Posterior vena cava (tissue), 2 donors: ENCODE data around the gene MYT1. TPM values are rescaled to one million over a fixed set of nuclear protein-coding genes. Genes with fewer than 3 reads are reported as not detected.

ENCODE experiments used
- DNase-seq: peaks from one replicate; pipeline ENCODE4 v3.0.0-alpha.2; 2020; ENCODE audit warnings: low spot score
- intact Hi-C, 2 donors: fragments of 100-400 bp; cut with DNase I; formaldehyde crosslinking; loops; one replicate each; pipeline versions ENCODE4 v1.14.1 to v1.14.2; 2022 to 2023
- total RNA-seq, 2 donors: library from RNA; stranded (reverse); fragmentation: NEBNext Ultra II Directional; extraction: Animal tissue kit (Norgen Biotek cat#: 25700); gene quantifications; one replicate each; pipeline ENCODE4 v1.2.1, GENCODE V29; 2021
- donor health status: DM: yes; HTN: yes; CAD: no.
- donor health status: DM: yes; HTN: yes; CAD: no.

The MYT1 gene
- total RNA-seq, 2 donors from 2014 or later: not detected

GRCh38 chr20:64203037-64203777, 39.0 kb downstream of the MYT1 start:
- intact Hi-C loops: no loop called here

GRCh38 chr20:64205611-64206026, 41.4 kb downstream of the MYT1 start:
- intact Hi-C loops: no loop called here

More at GRCh38 chr20:64203037-64203777, 39.0 kb downstream of the MYT1 start:
- DNase-seq: no peak

GRCh38 chr20:64206614-64207013, 42.4 kb downstream of the MYT1 start:
- intact Hi-C loops: no loop called here
- DNase-seq: no peak

More at GRCh38 chr20:64205611-64206026, 41.4 kb downstream of the MYT1 start:
- no peak for DNase-seq

- DNase-seq: no peak
- intact Hi-C loops: no loop called here
Observed at GRCh38 chr20:64207641-64208590, 43.7 kb downstream of the MYT1 start.

- no peak for DNase-seq
- intact Hi-C loops: no loop called here
Observed at GRCh38 chr20:64209148-64209547, 44.9 kb downstream of the MYT1 start.

GRCh38 chr20:64210656-64211369, 46.6 kb downstream of the MYT1 start:
- intact Hi-C loops: no loop called here
- DNase-seq: no peak

- intact Hi-C loops: no loop called here
- no peak for DNase-seq
Observed at GRCh38 chr20:64211874-64212658, 47.8 kb downstream of the MYT1 start.

- intact Hi-C loops: no loop called here
- no peak for DNase-seq
Observed at GRCh38 chr20:64212755-64213154, 48.5 kb downstream of the MYT1 start.

- intact Hi-C loops: no loop called here
- DNase-seq: no peak
Observed at GRCh38 chr20:64214113-64214512, 49.9 kb downstream of the MYT1 start.

- intact Hi-C loops: no loop called here
Observed at GRCh38 chr20:64214952-64215351, 50.7 kb downstream of the MYT1 start.

GRCh38 chr20:64216036-64216435, 51.8 kb downstream of the MYT1 start:
- intact Hi-C loops: no loop called here
- no peak for DNase-seq

More at GRCh38 chr20:64214952-64215351, 50.7 kb downstream of the MYT1 start:
- DNase-seq: no peak

GRCh38 chr20:64216910-64217309, 52.7 kb downstream of the MYT1 start:
- intact Hi-C loops: no loop called here

GRCh38 chr20:64217539-64218221, 53.4 kb downstream of the MYT1 start:
- intact Hi-C loops: no loop called here
- DNase-seq: no peak

More at GRCh38 chr20:64216910-64217309, 52.7 kb downstream of the MYT1 start:
- no peak for DNase-seq

GRCh38 chr20:64219202-64219601, 55.0 kb downstream of the MYT1 start:
- intact Hi-C loops: no loop called here
- no peak for DNase-seq

GRCh38 chr20:64219730-64220129, 55.5 kb downstream of the MYT1 start:
- DNase-seq: no peak
- intact Hi-C loops: no loop called here

GRCh38 chr20:64220420-64220819, 56.2 kb downstream of the MYT1 start:
- no peak for DNase-seq
- intact Hi-C loops: no loop called here

GRCh38 chr20:64220891-64221527, 56.8 kb downstream of the MYT1 start:
- intact Hi-C loops: no loop called here

GRCh38 chr20:64222291-64222735, 58.1 kb downstream of the MYT1 start:
- intact Hi-C loops: no loop called here
- no peak for DNase-seq

More at GRCh38 chr20:64220891-64221527, 56.8 kb downstream of the MYT1 start:
- DNase-seq: no peak
